ENCODE results near the gene RPL7L1. TPM values are rescaled to one million over a fixed set of nuclear protein-coding genes. Genes with fewer than 3 reads are reported as not detected.
"Not testable (repeated sequence)": the region's sequence is repeated elsewhere in the genome, so short reads cannot be mapped to it uniquely, and the experiment has no call there.

RPL7L1 gene
- total RNA-seq, 1 donor from 2014 or later: 156 TPM

- no peak for DNase-seq
Observed at GRCh38 chr6:42891199-42891722, 11.8 kb downstream of the RPL7L1 start.

- not testable (repeated sequence) for DNase-seq
Observed at GRCh38 chr6:42894041-42894828, 14.8 kb downstream of the RPL7L1 start.

- no peak for DNase-seq
Observed at GRCh38 chr6:42896178-42896719, 16.8 kb downstream of the RPL7L1 start.

- DNase-seq: peak; percentile 22
Observed at GRCh38 chr6:42898891-42899361, 19.5 kb downstream of the RPL7L1 start.

- no peak for DNase-seq
Observed at GRCh38 chr6:42899871-42900270, 20.5 kb downstream of the RPL7L1 start.

GRCh38 chr6:42901538-42901957, 22.1 kb downstream of the RPL7L1 start:
- peak; percentile 56 for DNase-seq

GRCh38 chr6:42902429-42903263, 23.2 kb downstream of the RPL7L1 start:
- DNase-seq: not testable (repeated sequence)

- no peak for DNase-seq
Observed at GRCh38 chr6:42904467-42904866, 25.1 kb downstream of the RPL7L1 start.

GRCh38 chr6:42907336-42907735, 27.9 kb downstream of the RPL7L1 start:
- DNase-seq: no peak

GRCh38 chr6:42909835-42910234, 30.4 kb downstream of the RPL7L1 start:
- DNase-seq: no peak

- DNase-seq: no peak
Observed at GRCh38 chr6:42911171-42912021, 32.0 kb downstream of the RPL7L1 start.

- DNase-seq: no peak
Observed at GRCh38 chr6:42914546-42914945, 35.1 kb downstream of the RPL7L1 start.

GRCh38 chr6:42915732-42916131, 36.3 kb downstream of the RPL7L1 start, which contains the start of gene PTCRA:
PTCRA (plus strand) TSS chr6:42916053; CDS start chr6:42916070, 17 bp downstream.
- DNase-seq: no peak

- DNase-seq: no peak
Observed at GRCh38 chr6:42916288-42916687, 36.9 kb downstream of the RPL7L1 start.

- DNase-seq: no peak
Observed at GRCh38 chr6:42921801-42922200, 42.4 kb downstream of the RPL7L1 start.

- DNase-seq: no peak
Observed at GRCh38 chr6:42923666-42924065, 44.2 kb downstream of the RPL7L1 start.

- no peak for DNase-seq
Observed at GRCh38 chr6:42925248-42925857, 45.9 kb downstream of the RPL7L1 start.

GRCh38 chr6:42928986-42929820, 49.8 kb downstream of the RPL7L1 start, which contains the start of gene CNPY3:
CNPY3 (plus strand) TSS chr6:42929480; CDS start chr6:42929571, 91 bp downstream.
- peak; percentile 96 for DNase-seq

- no peak for DNase-seq
Observed at GRCh38 chr6:42929821-42930360, 50.5 kb downstream of the RPL7L1 start.

- DNase-seq: no peak
Observed at GRCh38 chr6:42932412-42932811, 53.0 kb downstream of the RPL7L1 start.

Measured in occipital lobe (tissue), 2 donors.